ENCODE measurements around the gene ZNF136.

The ZNF136 gene

GRCh38 chr19:12229990-12230389 lies 67.1 kb downstream of the ZNF136 start:
- no peaks in the 10 kb centered on the region for H3K27me3 Mint-ChIP-seq
- peaks cover 7% of the 10 kb centered on the region for H3K4me1 Mint-ChIP-seq
- no peak overlapping the region for H3K4me3 Mint-ChIP-seq
- H3K9me3 Mint-ChIP-seq = peaks cover 4% of the 10 kb centered on the region
- H3K27ac Mint-ChIP-seq = no peak overlapping the region
- H3K36me3 Mint-ChIP-seq = peaks cover 36% of the 10 kb centered on the region

GRCh38 chr19:12230751-12231733 lies 68.1 kb downstream of the ZNF136 start:
- no peaks in the 10 kb centered on the region for H3K27me3 Mint-ChIP-seq
- H3K36me3 Mint-ChIP-seq = peaks cover 36% of the 10 kb centered on the region
- H3K9me3 Mint-ChIP-seq = peaks cover 4% of the 10 kb centered on the region
- peaks cover 7% of the 10 kb centered on the region for H3K4me1 Mint-ChIP-seq
- no peak overlapping the region for H3K4me3 Mint-ChIP-seq
- H3K27ac Mint-ChIP-seq = no peak overlapping the region

GRCh38 chr19:12232961-12233360 lies 70.1 kb downstream of the ZNF136 start:
- H3K36me3 Mint-ChIP-seq = peaks cover 42% of the 10 kb centered on the region
- no peak overlapping the region for H3K4me3 Mint-ChIP-seq
- H3K27ac Mint-ChIP-seq = peak overlapping the region; percentile 80
- no peaks in the 10 kb centered on the region for H3K27me3 Mint-ChIP-seq
- H3K4me1 Mint-ChIP-seq = peaks cover 7% of the 10 kb centered on the region
- H3K9me3 Mint-ChIP-seq = peaks cover 4% of the 10 kb centered on the region

- H3K9me3 Mint-ChIP-seq = peaks cover 18% of the 10 kb centered on the region
- no peaks in the 10 kb centered on the region for H3K27me3 Mint-ChIP-seq
- peaks cover 4% of the 10 kb centered on the region for H3K4me1 Mint-ChIP-seq
- H3K27ac Mint-ChIP-seq = no peak overlapping the region
- peaks cover 40% of the 10 kb centered on the region for H3K36me3 Mint-ChIP-seq
- no peak overlapping the region for H3K4me3 Mint-ChIP-seq
These were observed 74.4 kb downstream of the ZNF136 start for GRCh38 chr19:12237143-12237839.

Measured in activated naive CD4-positive, alpha-beta T cell treated with anti-CD3 and anti-CD28 coated beads, Interleukin-2, amount 50 U/mL, for 24 hours (primary cell).